Gastroesophageal sphincter (tissue), 4 donors: ENCODE measurements around the gene SEC14L5. TPM values are rescaled to one million over a fixed set of nuclear protein-coding genes. Genes with fewer than 3 reads are reported as not detected.
A peak's percentile ranks its signal among the peaks of the same experiment; 100 is the strongest.

ENCODE experiments used
- ATAC-seq: fragments of 150-250 bp; one replicate; pipeline ENCODE4 v1.9.1; 2016; ENCODE audit warnings: mild to moderate bottlenecking, moderate library complexity
- H3K27ac ChIP-seq, 4 donors: fragments of 200-600 bp; sonication (generic) in 3 of 4; 1 replicate in 3 of 4; 2 replicates in 1 of 4; pipeline ENCODE4 v1.5.1; 2016 to 2019
- H3K27me3 ChIP-seq: fragments of 200-600 bp; sonication (generic); one replicate; pipeline ENCODE4 v1.5.1; 2019
- H3K36me3 ChIP-seq, 2 donors: fragments of 200-600 bp; sonication (generic); one replicate each; pipeline ENCODE4 v1.5.1; 2019; ENCODE audit warnings: control low read depth in 1 of 2
- H3K4me1 ChIP-seq, 3 donors: fragments of 200-600 bp; sonication (generic); 1 replicate in 2 of 3; 2 replicates in 1 of 3; pipeline ENCODE4 v1.5.1; 2016 to 2019; ENCODE audit warnings: control low read depth in 2 of 3
- H3K4me3 ChIP-seq, 2 donors: fragments of 200-600 bp; sonication (generic); one replicate each; pipeline ENCODE4 v1.5.1; 2019; ENCODE audit warnings: mild to moderate bottlenecking in 1 of 2, moderate library complexity in 1 of 2
- H3K9me3 ChIP-seq, 3 donors: fragments of 200-600 bp; sonication (generic); one replicate each; pipeline ENCODE4 v1.5.1; 2017 to 2019; ENCODE audit warnings: control low read depth in 2 of 3
- CTCF ChIP-seq, 4 experiments: fragments of 200-600 bp in 2 of 4; fragments of 450-650 bp in 2 of 4; sonication (generic) in 1 of 4; IDR thresholded peaks; one replicate each; pipeline ENCODE4 v1.5.1; 2017 to 2019; ENCODE audit warnings: antibody characterized with exemption in 4 of 4, mild to moderate bottlenecking in 2 of 4, moderate library complexity in 2 of 4
- EP300 ChIP-seq: sonication (generic); formaldehyde crosslinking; IDR thresholded peaks from one replicate; pipeline ENCODE4 v1.6.1; 2017; ENCODE audit warnings: antibody characterized with exemption, mild to moderate bottlenecking
- POLR2A ChIP-seq, 2 donors: fragments of 450-650 bp; IDR thresholded peaks; one replicate each; pipeline ENCODE4 v1.6.1; 2017; ENCODE audit warnings: antibody characterized with exemption in 2 of 2, mild to moderate bottlenecking in 2 of 2, moderate library complexity in 1 of 2
- POLR2AphosphoS5 ChIP-seq: sonication (generic); formaldehyde crosslinking; IDR thresholded peaks from one replicate; pipeline ENCODE4 v1.6.1; 2017; ENCODE audit warnings: antibody characterized with exemption
- WGBS, 2 donors: methylation state at CpG; one replicate each; pipeline ENCODE4 v1.1.5; 2018; ENCODE audit warnings: low coverage in 1 of 2; 5-methylcytosine and 5-hydroxymethylcytosine counted together
- total RNA-seq, 4 donors: library from RNA; depleted of rRNA; stranded (reverse); fragments of >200 nt; gene quantifications; one replicate each; pipeline ENCODE4 v1.1.0, GENCODE V29; 2016

The SEC14L5 gene
- total RNA-seq = 1 to 10 TPM in 1 of 4 donors, under 1 TPM in 3; 0.16 to 1.3 (median 0.75) TPM

DNA sequence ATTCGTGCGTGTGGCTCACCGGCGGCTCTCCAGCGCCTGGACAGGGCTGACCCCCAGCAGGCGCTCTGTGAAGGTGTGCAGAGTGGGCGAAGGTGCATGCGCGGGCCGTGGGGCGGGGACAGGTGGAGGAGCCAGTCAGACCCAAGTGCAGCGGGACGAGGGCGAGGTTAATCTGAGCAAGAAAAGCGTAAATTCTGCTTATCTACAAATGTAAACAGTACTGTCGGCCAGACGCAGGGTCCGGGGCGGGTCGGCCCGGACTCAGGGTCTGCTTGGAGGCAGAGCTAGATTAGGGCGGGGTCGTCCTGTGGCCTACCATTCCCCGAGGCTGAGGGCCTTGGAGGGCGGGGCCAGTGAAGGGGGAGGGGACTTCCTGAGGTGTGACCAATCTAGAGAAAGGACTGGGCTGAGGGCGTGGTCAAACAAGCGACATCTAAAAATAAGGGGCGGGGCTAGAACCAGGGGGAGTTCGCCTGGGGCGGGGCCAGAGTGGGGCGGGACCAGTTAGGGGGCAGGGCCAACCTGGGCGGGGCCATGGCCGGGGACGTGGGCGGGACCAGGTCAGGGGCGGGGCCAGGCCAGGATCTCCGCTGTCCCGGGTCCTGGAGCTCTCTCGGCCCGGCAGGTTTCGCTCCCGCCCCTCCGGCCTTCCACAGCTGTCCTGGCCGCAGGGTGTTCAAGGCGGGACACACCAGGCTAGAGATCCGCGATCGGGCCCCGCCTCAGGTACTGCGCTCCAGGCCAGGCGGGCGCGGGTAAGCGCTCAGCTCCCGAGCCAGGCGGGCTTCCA is at the start of gene SEC14L5:
TSS of gene SEC14L5 (plus strand) at position 611 of the 790 bp plus-strand sequence. CDS start 994 bp downstream, outside the sequence.
- peaks cover 0 to 34% (median 9%) of the 10 kb centered on the region in 3 donors for H3K4me1 ChIP-seq
- peak within 1 kb of the TSS in 3 of 4 donors; percentile 67 to 76 (median 71) for H3K27ac ChIP-seq
- peak in 1 of 2 donors; percentile 13 for TF ChIP-seq POLR2A (IDR thresholded peaks at IDR 0.05)
- TF ChIP-seq EP300 = no peak
- peak; percentile 95 for ATAC-seq
- H3K36me3 ChIP-seq = no peaks in the 10 kb centered on the region
- H3K4me3 ChIP-seq = peak within 1 kb of the TSS; percentile 22 to 57
- H3K27me3 ChIP-seq = no peaks in the 10 kb centered on the region
- no peaks in the 10 kb centered on the region for H3K9me3 ChIP-seq
- 0% methylated on average over 14 of the region's 56 CpGs; no CpG with 5 or more reads in 1 of the 2 donors for WGBS, 2 donors

DNA sequence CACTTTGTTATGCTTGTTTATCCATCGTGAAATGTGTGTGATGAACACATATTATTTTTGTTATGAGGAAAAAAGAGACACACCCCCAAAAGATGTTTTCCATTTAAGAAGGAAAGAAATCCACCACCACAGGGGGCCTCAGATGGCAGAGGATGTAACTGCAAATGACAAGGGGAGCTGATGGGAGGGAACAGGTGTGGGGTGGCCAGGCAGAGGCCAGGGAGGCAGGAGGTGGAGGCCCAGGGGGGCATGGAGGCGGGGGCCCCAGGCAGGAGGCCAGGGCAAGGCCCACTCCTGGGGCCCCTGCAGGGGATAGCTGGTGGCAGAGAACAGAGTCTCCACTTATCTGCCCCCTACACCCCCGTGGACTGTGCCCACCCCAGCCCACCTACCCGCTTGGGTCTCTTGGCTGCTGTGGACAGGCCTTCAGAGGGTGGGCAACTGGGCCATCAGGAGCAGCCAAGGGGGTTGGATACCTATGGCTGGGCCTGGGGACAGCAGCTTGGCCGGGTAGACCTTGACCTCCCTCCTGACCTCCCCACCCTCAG is 49.2 kb upstream of the SEC14L5 start:
- peaks cover 0 to 2% of the 10 kb centered on the region in 2 donors for H3K36me3 ChIP-seq
- no peaks in the 10 kb centered on the region for H3K27me3 ChIP-seq
- H3K4me1 ChIP-seq = no peaks in the 10 kb centered on the region
- H3K9me3 ChIP-seq = no peaks in the 10 kb centered on the region
- no peak overlapping the region for H3K27ac ChIP-seq
- H3K4me3 ChIP-seq = no peak overlapping the region
- TF ChIP-seq POLR2AphosphoS5 (no peak), CTCF (IDR thresholded peaks at IDR 0.05) (no peak), POLR2A (IDR thresholded peaks at IDR 0.05) (no peak), EP300 (no peak)
- ATAC-seq = no peak
- WGBS, 2 donors = 71 to 90% methylated on average over 1 to 2 of the region's 5 CpGs

DNA sequence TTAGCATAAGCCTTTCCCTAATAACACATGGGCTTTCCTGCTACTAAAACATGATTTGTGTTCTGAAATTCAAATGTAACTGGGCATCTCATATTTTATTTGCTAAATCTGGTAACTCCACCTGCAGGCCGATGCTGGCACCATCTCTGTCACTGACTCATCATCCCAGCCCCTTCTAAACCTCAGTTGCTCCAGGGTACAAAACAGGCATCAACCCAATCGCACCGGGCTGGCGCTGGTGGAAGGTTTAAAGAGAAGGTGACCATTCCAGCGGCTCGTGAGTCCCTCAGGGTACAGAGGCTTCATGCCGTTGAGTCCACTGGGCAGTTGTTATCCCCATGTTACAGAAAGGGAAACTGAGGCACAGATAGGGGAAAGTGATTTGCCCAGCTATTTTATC is 48.3 kb upstream of the SEC14L5 start:
- H3K27me3 ChIP-seq = no peaks in the 10 kb centered on the region
- H3K4me1 ChIP-seq = no peaks in the 10 kb centered on the region
- no peak for ATAC-seq
- H3K4me3 ChIP-seq = no peak overlapping the region
- no peak overlapping the region for H3K27ac ChIP-seq
- H3K36me3 ChIP-seq = peaks cover 0 to 3% of the 10 kb centered on the region in 2 donors
- 55 to 94% methylated on average over 2 to 4 of the region's 7 CpGs for WGBS, 2 donors
- TF ChIP-seq POLR2A (IDR thresholded peaks at IDR 0.05) (no peak), POLR2AphosphoS5 (no peak), EP300 (no peak), CTCF (IDR thresholded peaks at IDR 0.05) (no peak)
- no peaks in the 10 kb centered on the region for H3K9me3 ChIP-seq

GRCh38 chr16:4910828-4911227 is 47.3 kb upstream of the SEC14L5 start:
- ATAC-seq = no peak
- Histone ChIP-seq H3K4me1 (no peaks in the 10 kb centered on the region), H3K36me3 (peaks cover 0 to 3% of the 10 kb centered on the region in 2 donors), H3K27me3 (no peaks in the 10 kb centered on the region), H3K9me3 (no peaks in the 10 kb centered on the region), H3K4me3 (no peak overlapping the region), H3K27ac (no peak overlapping the region)
- TF ChIP-seq POLR2AphosphoS5 (no peak), POLR2A (IDR thresholded peaks at IDR 0.05) (no peak), CTCF (IDR thresholded peaks at IDR 0.05) (no peak), EP300 (no peak)
- WGBS, 2 donors = 94% methylated on average over 3 of the region's 12 CpGs; no CpG with 5 or more reads in 1 of the 2 donors

GRCh38 chr16:4911970-4912386 is 46.2 kb upstream of the SEC14L5 start:
- TF ChIP-seq CTCF (IDR thresholded peaks at IDR 0.05) (no peak), POLR2A (IDR thresholded peaks at IDR 0.05) (no peak), POLR2AphosphoS5 (no peak), EP300 (no peak)
- H3K36me3 ChIP-seq = peaks cover 0 to 3% of the 10 kb centered on the region in 2 donors
- no peak overlapping the region for H3K4me3 ChIP-seq
- WGBS, 2 donors = 57 to 63% methylated on average over 4 to 6 of the region's 6 CpGs
- no peaks in the 10 kb centered on the region for H3K9me3 ChIP-seq
- no peak overlapping the region for H3K27ac ChIP-seq
- H3K27me3 ChIP-seq = no peaks in the 10 kb centered on the region
- peak; percentile 53 for ATAC-seq
- H3K4me1 ChIP-seq = peaks cover 0 to 9% (median 0%) of the 10 kb centered on the region in 3 donors
